GM03348 (cell line): ENCODE data around the gene SMC1B.
"Not testable (repeated sequence)": the region's sequence is repeated elsewhere in the genome, so short reads cannot be mapped to it uniquely, and the experiment has no call there.

Experiments
- DNase-seq: peaks from one replicate; pipeline ENCODE4 v3.0.0; 2012; ENCODE audit warnings: low spot score

Gene SMC1B

GRCh38 chr22:45413368-45414211 lies at the start of gene SMC1B, which contains the start of gene RIBC2:
Gene SMC1B, minus strand, starts transcription at chr22:45413599. Its CDS starts 32 bp downstream, at chr22:45413567.
Gene RIBC2, plus strand, starts transcription at chr22:45413693. Its CDS starts 194 bp downstream, at chr22:45413887.
- peak; percentile 92 for DNase-seq

- no peak for DNase-seq
Observed at GRCh38 chr22:45462034-45462655, 48.7 kb upstream of the SMC1B start.

- DNase-seq: peak; percentile 77
Observed at GRCh38 chr22:45460288-45461109, 47.1 kb upstream of the SMC1B start.

GRCh38 chr22:45459235-45459634 lies 45.8 kb upstream of the SMC1B start:
- no peak for DNase-seq

GRCh38 chr22:45458532-45458931 lies 45.1 kb upstream of the SMC1B start:
- DNase-seq: no peak

GRCh38 chr22:45456811-45457210 lies 43.4 kb upstream of the SMC1B start:
- DNase-seq: no peak

- DNase-seq: no peak
Observed at GRCh38 chr22:45455621-45456020, 42.2 kb upstream of the SMC1B start.

GRCh38 chr22:45455212-45455611 lies 41.8 kb upstream of the SMC1B start:
- no peak for DNase-seq

- DNase-seq: peak; percentile 83
Observed at GRCh38 chr22:45454275-45454674, 40.9 kb upstream of the SMC1B start.

- no peak for DNase-seq
Observed at GRCh38 chr22:45453764-45454163, 40.4 kb upstream of the SMC1B start.

- DNase-seq: peak; percentile 57
Observed at GRCh38 chr22:45452565-45453379, 39.4 kb upstream of the SMC1B start.

- no peak for DNase-seq
Observed at GRCh38 chr22:45451972-45452371, 38.6 kb upstream of the SMC1B start.

- DNase-seq: peak; percentile 87
Observed at GRCh38 chr22:45450921-45451651, 37.7 kb upstream of the SMC1B start.

- DNase-seq: no peak
Observed at GRCh38 chr22:45450101-45450785, 36.8 kb upstream of the SMC1B start.

- not testable (repeated sequence) for DNase-seq
Observed at GRCh38 chr22:45449442-45449841, 36.0 kb upstream of the SMC1B start.

- DNase-seq: peak; percentile 76
Observed at GRCh38 chr22:45448431-45448830, 35.0 kb upstream of the SMC1B start.

GRCh38 chr22:45447596-45447995 lies 34.2 kb upstream of the SMC1B start:
- not testable (repeated sequence) for DNase-seq

GRCh38 chr22:45446216-45446615 lies 32.8 kb upstream of the SMC1B start:
- peak; percentile 47 for DNase-seq

- DNase-seq: no peak
Observed at GRCh38 chr22:45445031-45445710, 31.8 kb upstream of the SMC1B start.

GRCh38 chr22:45444168-45444567 lies 30.8 kb upstream of the SMC1B start:
- no peak for DNase-seq
